H9 (cell line): ENCODE data around the gene FBLN7. TPM values are rescaled to one million over a fixed set of nuclear protein-coding genes. Genes with fewer than 3 reads are reported as not detected.
A peak's percentile ranks its signal among the peaks of the same experiment; 100 is the strongest.

Experiments used
- DNase-seq: peaks from one replicate; pipeline ENCODE4 v3.0.0-alpha.2; 2017
- H2AFZ ChIP-seq: one replicate; pipeline ENCODE4 v1.6.1; 2013; ENCODE audit warnings: mild to moderate bottlenecking, low read length, control low read depth, moderate library complexity
- H2AK5ac ChIP-seq: 2 replicates; pipeline ENCODE4 v1.6.1; 2013; ENCODE audit warnings: low read length, control low read depth, mixed read lengths; ENCODE audit not compliant: insufficient read length
- H2BK120ac ChIP-seq: one replicate; pipeline ENCODE4 v1.6.1; 2013; ENCODE audit warnings: low read depth, mild to moderate bottlenecking, low read length, control low read depth, inconsistent platforms; ENCODE audit not compliant: poor library complexity, severe bottlenecking
- H2BK12ac ChIP-seq: 2 replicates; pipeline ENCODE4 v1.6.1; 2013; ENCODE audit warnings: low read length, control low read depth, mixed read lengths, low read depth; ENCODE audit not compliant: insufficient read length
- H2BK15ac ChIP-seq: 2 replicates; pipeline ENCODE4 v1.6.1; 2013; ENCODE audit warnings: low read depth, low read length, control low read depth
- H2BK20ac ChIP-seq: one replicate; pipeline ENCODE4 v1.6.1; 2013; ENCODE audit warnings: low read depth, mild to moderate bottlenecking, low read length, control low read depth, inconsistent platforms; ENCODE audit not compliant: poor library complexity, severe bottlenecking
- H2BK5ac ChIP-seq: 2 replicates; pipeline ENCODE4 v1.6.1; 2013; ENCODE audit warnings: low read length, control low read depth, mixed read lengths; ENCODE audit not compliant: insufficient read length
- H3K14ac ChIP-seq: 2 replicates; pipeline ENCODE4 v1.6.1; 2013; ENCODE audit warnings: low read length, control low read depth; ENCODE audit not compliant: insufficient read depth
- H3K18ac ChIP-seq: 2 replicates; pipeline ENCODE4 v1.6.1; 2013; ENCODE audit warnings: low read depth, mild to moderate bottlenecking, mixed read lengths, low read length, control low read depth; ENCODE audit not compliant: insufficient read length
- H3K23ac ChIP-seq: 2 replicates; pipeline ENCODE4 v1.6.1; 2013; ENCODE audit warnings: low read length, control low read depth, mixed read lengths, low read depth; ENCODE audit not compliant: insufficient read length
- H3K23me2 ChIP-seq: 2 replicates; pipeline ENCODE4 v1.6.1; 2013; ENCODE audit warnings: low read depth, mild to moderate bottlenecking, mixed read lengths, low read length, control low read depth; ENCODE audit not compliant: insufficient read length, poor library complexity, severe bottlenecking
- H3K27ac ChIP-seq: 2 replicates; pipeline ENCODE4 v1.5.1; 2013; ENCODE audit warnings: low read length, control low read depth, mixed read lengths, low read depth; ENCODE audit not compliant: insufficient read length
- H3K27me3 ChIP-seq: 2 replicates; pipeline ENCODE4 v1.6.1; 2013; ENCODE audit warnings: low read length, control low read depth, inconsistent platforms; ENCODE audit not compliant: insufficient read depth
- H3K4ac ChIP-seq: 2 replicates; pipeline ENCODE4 v1.6.1; 2013; ENCODE audit warnings: low read depth, mild to moderate bottlenecking, control low read depth, inconsistent platforms, low read length, moderate library complexity
- H3K4me1 ChIP-seq: 2 replicates; pipeline ENCODE4 v1.6.1; 2013; ENCODE audit warnings: low read length, control low read depth, inconsistent platforms; ENCODE audit not compliant: insufficient read depth
- H3K4me2 ChIP-seq: 2 replicates; pipeline ENCODE4 v1.6.1; 2013; ENCODE audit warnings: low read length, control low read depth, mixed read lengths; ENCODE audit not compliant: insufficient read length, insufficient read depth
- H3K56ac ChIP-seq: 2 replicates; pipeline ENCODE4 v1.6.1; 2013; ENCODE audit warnings: low read depth, mild to moderate bottlenecking, mixed read lengths, low read length, control low read depth; ENCODE audit not compliant: insufficient read length
- H3K79me1 ChIP-seq: 2 replicates; pipeline ENCODE4 v1.6.1; 2013; ENCODE audit warnings: low read depth, mild to moderate bottlenecking, moderate library complexity, low read length, control low read depth, inconsistent platforms; ENCODE audit not compliant: insufficient read depth, poor library complexity, severe bottlenecking
- H3K79me2 ChIP-seq: 2 replicates; pipeline ENCODE4 v1.6.1; 2013; ENCODE audit warnings: low read length, control low read depth, inconsistent platforms; ENCODE audit not compliant: insufficient read depth
- H3K9ac ChIP-seq: 2 replicates; pipeline ENCODE4 v1.6.1; 2013; ENCODE audit warnings: low read length, control low read depth, mixed read lengths; ENCODE audit not compliant: insufficient read length; ENCODE audit errors: extremely low read depth
- H3K9me3 ChIP-seq: one replicate; pipeline ENCODE4 v1.6.1; 2013; ENCODE audit warnings: low read depth, low read length, inconsistent platforms; ENCODE audit not compliant: control insufficient read depth
- H3T11ph ChIP-seq: one replicate; pipeline ENCODE4 v1.6.1; 2013; ENCODE audit warnings: mild to moderate bottlenecking, low read length, control low read depth, inconsistent platforms
- H4K20me1 ChIP-seq: one replicate; pipeline ENCODE4 v1.6.1; 2013; ENCODE audit not compliant: control insufficient read depth, insufficient read length, insufficient read depth
- H4K5ac ChIP-seq: 2 replicates; pipeline ENCODE4 v1.6.1; 2013; ENCODE audit warnings: low read depth, mild to moderate bottlenecking, mixed read lengths, low read length, control low read depth; ENCODE audit not compliant: insufficient read length
- H4K8ac ChIP-seq: replicated peaks from 2 replicates; pipeline ENCODE4 v1.6.1; 2013; ENCODE audit warnings: low read length, control low read depth, mixed read lengths, low read depth; ENCODE audit not compliant: insufficient read length
- H4K91ac ChIP-seq: 2 replicates; pipeline ENCODE4 v1.6.1; 2013; ENCODE audit warnings: low read depth, mild to moderate bottlenecking, moderate library complexity, mixed read lengths, low read length, control low read depth; ENCODE audit not compliant: insufficient read length
- H3K27ac Mint-ChIP-seq, 3 experiments: 2 replicates in 2 of 3; 3 replicates in 1 of 3; pipeline ENCODE4 v1.8.0; 2020 to 2021; ENCODE audit warnings: mixed read lengths in 3 of 3, mild to moderate bottlenecking in 1 of 3, moderate library complexity in 1 of 3
- H3K27me3 Mint-ChIP-seq: 2 replicates; pipeline ENCODE4 v1.8.0; 2021; ENCODE audit warnings: low read depth, mild to moderate bottlenecking, moderate library complexity, mixed read lengths
- H3K36me3 Mint-ChIP-seq, 3 experiments: 2 replicates in 2 of 3; 3 replicates in 1 of 3; pipeline ENCODE4 v1.8.0; 2020 to 2021; ENCODE audit warnings: low read depth in 3 of 3, mixed read lengths in 3 of 3; ENCODE audit not compliant: insufficient read depth in 1 of 3
- H3K4me1 Mint-ChIP-seq, 2 experiments: 2 replicates each; pipeline ENCODE4 v1.8.0; 2020; ENCODE audit warnings: mixed read lengths in 2 of 2
- H3K4me3 Mint-ChIP-seq, 2 experiments: 2 replicates in 1 of 2; 3 replicates in 1 of 2; pipeline ENCODE4 v1.8.0; 2020 to 2021; ENCODE audit warnings: mild to moderate bottlenecking in 2 of 2, mixed read lengths in 2 of 2, moderate library complexity in 1 of 2
- H3K9me3 Mint-ChIP-seq, 2 experiments: 2 replicates in 1 of 2; 3 replicates in 1 of 2; pipeline ENCODE4 v1.8.0; 2020; ENCODE audit warnings: mild to moderate bottlenecking in 2 of 2, mixed read lengths in 2 of 2, moderate library complexity in 1 of 2
- CTCF ChIP-seq: fragments of 200-600 bp; sonication (generic); conservative IDR thresholded peaks from 3 replicates; pipeline ENCODE4 v1.8.0; 2021; ENCODE audit warnings: antibody characterized with exemption, mild to moderate bottlenecking
- WGBS: extraction: QIAGEN DNeasy Blood & Tissue Kit; methylation state at CpG from one replicate; pipeline ENCODE4 v1.1.7; 2013; ENCODE audit warnings: missing lambda C conversion rate, low lambda C conversion rate, mixed read lengths; ENCODE audit not compliant: insufficient read length; ENCODE audit errors: extremely low coverage; 5-methylcytosine and 5-hydroxymethylcytosine counted together
- total RNA-seq: library from RNA; stranded (reverse); gene quantifications from 2 replicates; pipeline ENCODE4 v1.2.1, GENCODE V29; 2021

The FBLN7 gene
- total RNA-seq, 1 experiment from 2014 or later: 1.3 TPM

DNA sequence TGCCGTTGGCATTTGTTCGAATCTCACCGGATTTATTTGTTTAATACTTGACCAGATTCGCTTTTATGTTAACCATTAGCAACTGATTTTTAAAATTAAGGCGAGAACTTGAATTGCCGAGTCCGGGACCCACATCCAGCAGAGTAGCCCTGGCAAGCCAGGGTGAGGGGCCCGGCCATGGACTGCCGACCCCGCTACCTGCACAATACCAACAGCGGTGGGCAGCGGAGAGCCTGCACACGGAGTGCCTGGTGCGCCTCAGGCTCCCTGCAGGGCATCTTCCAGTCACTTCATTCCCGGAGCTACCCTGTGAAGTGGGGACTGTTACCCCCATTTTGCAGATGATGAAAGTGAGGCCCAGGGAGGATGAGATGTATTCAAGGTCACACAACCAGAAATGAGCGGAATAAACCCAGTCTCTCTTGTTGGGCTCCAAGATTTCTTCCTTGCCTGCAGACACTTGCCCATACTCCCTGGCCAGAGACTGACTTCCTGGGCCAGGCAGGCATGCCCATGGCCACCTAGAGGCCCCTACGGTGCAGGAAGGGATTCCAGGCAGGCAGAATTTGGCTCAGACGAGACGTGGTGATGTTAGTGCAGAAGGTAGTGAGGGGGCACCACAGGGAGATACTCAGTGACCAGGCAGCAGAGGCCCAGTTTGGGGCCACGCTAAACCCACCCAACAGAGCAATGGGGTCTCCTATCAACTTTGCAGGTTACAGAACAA is 2.9 kb downstream of the FBLN7 start:
- TF ChIP-seq CTCF: no peak
- peaks cover 6 to 18% of the 10 kb centered on the region in 2 experiments for H3K4me1 Mint-ChIP-seq
- Histone ChIP-seq H3K9ac (no peak overlapping the region), H2AFZ (no peak overlapping the region), H4K20me1 (no peaks in the 10 kb centered on the region), H3K4me1 (no peaks in the 10 kb centered on the region), H2BK5ac (no peak overlapping the region), H3K4me2 (peak overlapping the region; percentile 39), H4K8ac (no peak overlapping the region), H4K91ac (no peak overlapping the region), H3K4ac (no peak overlapping the region), H3K23ac (no peak overlapping the region), H3K56ac (no peak overlapping the region), H3K27ac (no peak overlapping the region), H3K23me2 (peaks cover 8% of the 10 kb centered on the region), H3K9me3 (no peaks in the 10 kb centered on the region), H3K79me1 (no peaks in the 10 kb centered on the region), H3T11ph (no peak overlapping the region), H3K27me3 (peaks cover 26% of the 10 kb centered on the region), H2BK15ac (no peak overlapping the region), H2BK12ac (no peak overlapping the region), H3K14ac (no peak overlapping the region), H2AK5ac (no peak overlapping the region), H4K5ac (no peak overlapping the region), H3K79me2 (no peaks in the 10 kb centered on the region), H2BK20ac (no peak overlapping the region), H2BK120ac (no peak overlapping the region), H3K18ac (no peak overlapping the region)
- H3K36me3 Mint-ChIP-seq: peaks cover 0 to 5% (median 0%) of the 10 kb centered on the region in 3 experiments; a peak in 2 of 7 replicates
- peak overlapping the region; percentile 58 to 82 for H3K4me3 Mint-ChIP-seq
- H3K27me3 Mint-ChIP-seq: peaks cover 64% of the 10 kb centered on the region
- H3K9me3 Mint-ChIP-seq: no peaks in the 10 kb centered on the region; a peak in 1 of 5 replicates
- DNase-seq: no peak
- WGBS: no CpG with 5 or more reads among the region's 20 CpGs
- no peak overlapping the region for H3K27ac Mint-ChIP-seq
